PC-9 (cell line): ENCODE data around the gene BACH2.

Experiments used
- EZH2 ChIP-seq: fragments of 200-600 bp; sonication (generic); IDR thresholded peaks from 2 replicates; pipeline ENCODE4 v1.8.0; 2017; ENCODE audit warnings: antibody characterized with exemption, low read depth
- TF ChIP-seq, protein P1 (sequence below): fragments of 200-600 bp; sonication (generic); conservative IDR thresholded peaks from 2 replicates; pipeline ENCODE4 v1.6.1; 2017; ENCODE audit warnings: mixed run types, antibody characterized with exemption, mild to moderate bottlenecking, moderate library complexity

DNA sequence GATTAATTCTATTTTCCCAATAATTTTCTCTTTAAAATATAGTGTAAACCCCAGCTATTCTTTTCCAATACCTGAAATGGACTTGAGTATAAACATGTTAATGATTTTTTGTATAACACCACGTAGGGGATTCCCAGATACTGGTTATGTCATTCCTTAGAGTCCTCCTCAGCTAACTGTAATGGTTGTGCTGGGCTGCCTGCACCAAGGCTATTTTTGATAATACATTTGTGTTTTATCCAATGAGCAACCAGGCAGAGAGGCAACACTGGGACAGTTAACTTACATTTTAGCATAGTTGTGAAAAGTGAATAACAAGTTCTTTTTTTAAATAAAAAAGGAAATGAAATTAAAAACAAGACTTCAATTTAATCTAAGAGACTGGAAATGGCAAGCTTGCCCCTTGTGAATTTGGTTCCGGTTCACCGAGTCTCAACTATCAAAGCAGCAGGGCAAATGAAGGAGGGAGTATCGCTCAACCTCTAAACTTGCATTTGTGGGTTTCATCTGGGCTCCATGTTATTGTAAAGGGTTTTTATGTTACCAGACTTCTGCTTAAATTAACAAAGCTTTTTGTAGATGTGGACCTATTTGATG lies 18.8 kb upstream of the BACH2 start:
- TF ChIP-seq, protein P1, sequence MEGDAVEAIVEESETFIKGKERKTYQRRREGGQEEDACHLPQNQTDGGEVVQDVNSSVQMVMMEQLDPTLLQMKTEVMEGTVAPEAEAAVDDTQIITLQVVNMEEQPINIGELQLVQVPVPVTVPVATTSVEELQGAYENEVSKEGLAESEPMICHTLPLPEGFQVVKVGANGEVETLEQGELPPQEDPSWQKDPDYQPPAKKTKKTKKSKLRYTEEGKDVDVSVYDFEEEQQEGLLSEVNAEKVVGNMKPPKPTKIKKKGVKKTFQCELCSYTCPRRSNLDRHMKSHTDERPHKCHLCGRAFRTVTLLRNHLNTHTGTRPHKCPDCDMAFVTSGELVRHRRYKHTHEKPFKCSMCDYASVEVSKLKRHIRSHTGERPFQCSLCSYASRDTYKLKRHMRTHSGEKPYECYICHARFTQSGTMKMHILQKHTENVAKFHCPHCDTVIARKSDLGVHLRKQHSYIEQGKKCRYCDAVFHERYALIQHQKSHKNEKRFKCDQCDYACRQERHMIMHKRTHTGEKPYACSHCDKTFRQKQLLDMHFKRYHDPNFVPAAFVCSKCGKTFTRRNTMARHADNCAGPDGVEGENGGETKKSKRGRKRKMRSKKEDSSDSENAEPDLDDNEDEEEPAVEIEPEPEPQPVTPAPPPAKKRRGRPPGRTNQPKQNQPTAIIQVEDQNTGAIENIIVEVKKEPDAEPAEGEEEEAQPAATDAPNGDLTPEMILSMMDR = no peak
- TF ChIP-seq EZH2 = no peak
